GM23338 (cell line): ENCODE data around the gene CSNK1A1. TPM values are rescaled to one million over a fixed set of nuclear protein-coding genes. Genes with fewer than 3 reads are reported as not detected.

Source experiments
- polyA plus RNA-seq: library from polyadenylated mRNA; unstranded; fragments of >200 nt; fragmentation: Nextera tagmentation; extraction: Ambion mirVana; gene quantifications from 2 replicates; pipeline ENCODE4 v1.2.1, GENCODE V29; 2016
- total RNA-seq: library from RNA; depleted of rRNA; stranded (reverse); fragments of >200 nt; shearing (Covaris generic); gene quantifications from 2 replicates; pipeline ENCODE4 v1.2.3, GENCODE V29; 2014; rRNA removed

The CSNK1A1 gene
- total and polyA plus RNA-seq, 2 experiments from 2014 or later, result 110 to 233 TPM

Other genes starting within 250 kb of the CSNK1A1 start
- 58.8 and 62.2 TPM in 2 replicates for gene GRPEL2, start 205.9 kb downstream of the CSNK1A1 start, total RNA-seq
- gene GRPEL2, start 205.9 kb downstream of the CSNK1A1 start, polyA plus RNA-seq, result 15.5 and 20.2 TPM in 2 replicates
- 10.6 and 14.7 TPM in 2 replicates for gene PCYOX1L, start 193.4 kb downstream of the CSNK1A1 start, total RNA-seq
- gene PCYOX1L, start 193.4 kb downstream of the CSNK1A1 start, polyA plus RNA-seq, result 5.9 and 6.7 TPM in 2 replicates
- not detected in 2 replicates for gene IL17B, start 172.1 kb downstream of the CSNK1A1 start, total RNA-seq
- gene IL17B, start 172.1 kb downstream of the CSNK1A1 start, polyA plus RNA-seq, result not detected in 2 replicates
- 0.12 and 0.14 TPM in 2 replicates for gene ARHGEF37, start 30.1 kb upstream of the CSNK1A1 start, total RNA-seq
- gene ARHGEF37, start 30.1 kb upstream of the CSNK1A1 start, polyA plus RNA-seq, result 0.78 and 0.79 TPM in 2 replicates
- gene PPARGC1B, start 178.9 kb upstream of the CSNK1A1 start, total RNA-seq, result 10.6 and 11.4 TPM in 2 replicates
- 9.7 and 11.2 TPM in 2 replicates for gene PPARGC1B, start 178.9 kb upstream of the CSNK1A1 start, polyA plus RNA-seq